Measurements from ENCODE around the gene EEF1AKMT3. TPM values are rescaled to one million over a fixed set of nuclear protein-coding genes. Genes with fewer than 3 reads are reported as not detected.

The EEF1AKMT3 gene
- total and polyA plus RNA-seq, 3 donors from 2014 or later, result 5.5 to 8.7 (median 8.4) TPM

DNA sequence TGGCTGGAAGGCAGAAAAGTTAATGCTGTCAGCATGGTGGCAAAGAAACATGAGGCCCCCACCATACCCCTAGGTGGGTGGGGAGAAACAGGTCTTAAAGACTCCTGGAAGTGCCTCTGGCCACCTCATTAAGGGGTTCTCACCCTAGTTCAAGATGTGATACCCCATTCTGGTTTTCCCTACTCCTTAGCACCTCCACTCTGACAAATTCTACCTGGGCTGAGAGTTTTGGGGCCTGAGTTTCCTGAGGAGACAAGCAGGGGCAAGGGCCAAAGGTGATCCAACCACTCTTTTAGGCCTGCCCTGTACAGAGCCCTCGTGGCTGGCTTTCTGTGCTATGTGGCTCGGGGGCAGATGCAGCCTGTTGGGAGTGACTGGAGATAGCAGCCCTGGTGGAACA is 54.0 kb downstream of the EEF1AKMT3 start:
- no peak for TF ChIP-seq POLR2A (IDR thresholded peaks at IDR 0.05)
- TF ChIP-seq, protein P1, sequence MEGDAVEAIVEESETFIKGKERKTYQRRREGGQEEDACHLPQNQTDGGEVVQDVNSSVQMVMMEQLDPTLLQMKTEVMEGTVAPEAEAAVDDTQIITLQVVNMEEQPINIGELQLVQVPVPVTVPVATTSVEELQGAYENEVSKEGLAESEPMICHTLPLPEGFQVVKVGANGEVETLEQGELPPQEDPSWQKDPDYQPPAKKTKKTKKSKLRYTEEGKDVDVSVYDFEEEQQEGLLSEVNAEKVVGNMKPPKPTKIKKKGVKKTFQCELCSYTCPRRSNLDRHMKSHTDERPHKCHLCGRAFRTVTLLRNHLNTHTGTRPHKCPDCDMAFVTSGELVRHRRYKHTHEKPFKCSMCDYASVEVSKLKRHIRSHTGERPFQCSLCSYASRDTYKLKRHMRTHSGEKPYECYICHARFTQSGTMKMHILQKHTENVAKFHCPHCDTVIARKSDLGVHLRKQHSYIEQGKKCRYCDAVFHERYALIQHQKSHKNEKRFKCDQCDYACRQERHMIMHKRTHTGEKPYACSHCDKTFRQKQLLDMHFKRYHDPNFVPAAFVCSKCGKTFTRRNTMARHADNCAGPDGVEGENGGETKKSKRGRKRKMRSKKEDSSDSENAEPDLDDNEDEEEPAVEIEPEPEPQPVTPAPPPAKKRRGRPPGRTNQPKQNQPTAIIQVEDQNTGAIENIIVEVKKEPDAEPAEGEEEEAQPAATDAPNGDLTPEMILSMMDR (IDR thresholded peaks at IDR 0.05), result no peak
- Histone ChIP-seq H3K27ac (no peak overlapping the region), H3K36me3 (ENCODE audit: low read depth, missing control alignments) (no peaks in the 10 kb centered on the region)

DNA sequence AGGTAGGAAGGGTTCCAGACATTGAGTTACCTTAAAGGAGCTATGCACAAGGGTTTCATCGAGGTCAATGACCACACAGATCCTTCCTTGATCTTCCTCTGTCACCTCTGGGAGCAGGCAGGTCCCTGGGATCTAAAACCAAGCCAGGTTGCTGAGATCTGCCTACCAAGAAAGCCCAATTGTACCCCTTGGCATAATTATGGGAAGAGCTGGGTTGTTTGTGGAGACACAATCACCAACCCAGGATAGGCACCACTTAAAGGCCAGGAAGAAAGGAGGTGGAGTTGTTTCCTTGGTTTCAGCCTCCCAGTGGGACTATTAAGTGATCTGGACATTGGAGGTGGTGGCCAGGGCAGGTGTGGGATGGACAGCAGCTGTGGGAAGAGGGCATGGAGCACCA is 54.6 kb downstream of the EEF1AKMT3 start:
- H3K4me3 ChIP-seq, result no peak overlapping the region
- no peak for TF ChIP-seq POLR2A (IDR thresholded peaks at IDR 0.05)
- TF ChIP-seq, protein P1 (IDR thresholded peaks at IDR 0.05), result no peak
- 81 to 87% methylated on average over 1 of the region's 1 CpG for WGBS, 2 donors
- DNase-seq, result no peak
- no peaks in the 10 kb centered on the region for H3K36me3 ChIP-seq (ENCODE audit: low read depth, missing control alignments)
- no peaks in the 10 kb centered on the region for H3K27me3 ChIP-seq
- H3K27ac ChIP-seq, result no peak overlapping the region
- intact Hi-C loops (cut with DNase I; ENCODE audit: low total_unique reads), result no loop called here
- peaks cover 21% of the 10 kb centered on the region for H3K4me1 ChIP-seq
- no peaks in the 10 kb centered on the region for H3K9me3 ChIP-seq

More for the DNA sequence above, 54.0 kb downstream of the EEF1AKMT3 start:
- intact Hi-C loops (cut with DNase I; ENCODE audit: low total_unique reads), result no loop called here
- WGBS, 2 donors, result 58 to 73% methylated on average over 2 of the region's 2 CpGs
- Histone ChIP-seq H3K4me1 (peaks cover 16% of the 10 kb centered on the region), H3K9me3 (no peaks in the 10 kb centered on the region), H3K27me3 (no peaks in the 10 kb centered on the region), H3K4me3 (no peak overlapping the region)
- no peak for DNase-seq

DNA sequence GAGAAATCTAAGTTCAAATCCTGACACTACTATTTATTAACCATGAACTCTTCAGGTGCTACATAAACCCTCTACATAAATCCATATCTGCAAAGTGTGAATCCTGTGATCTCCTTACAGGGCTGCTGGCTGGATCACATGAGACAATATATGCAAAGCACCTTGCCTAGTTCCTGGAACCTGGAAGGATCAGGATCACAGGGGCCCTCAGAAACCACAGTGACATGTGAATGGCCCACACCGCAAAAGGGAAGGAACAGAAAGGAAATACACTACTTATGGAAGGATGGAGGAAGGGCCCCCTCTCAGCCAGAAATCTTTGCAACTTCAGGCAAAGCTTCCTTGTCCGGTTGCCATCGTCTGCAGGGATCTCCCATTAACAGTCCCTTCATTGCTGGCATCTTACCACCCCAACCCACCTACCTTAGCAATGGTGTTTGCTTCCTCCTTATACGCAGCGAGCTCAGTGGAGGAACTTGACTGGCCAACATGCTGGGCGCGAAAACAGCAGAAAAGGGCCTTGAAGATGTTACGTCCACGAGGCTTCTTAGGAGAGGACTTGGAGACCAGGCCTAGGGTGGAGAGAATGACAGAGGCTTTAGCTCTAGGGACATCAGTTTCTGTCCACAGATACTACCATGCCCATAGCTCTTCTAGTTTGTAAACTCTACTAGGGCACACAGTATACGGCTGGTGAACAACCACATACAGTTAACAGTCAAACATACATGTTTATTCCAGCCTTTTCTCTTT is 56.8 kb downstream of the EEF1AKMT3 start:
- no peaks in the 10 kb centered on the region for H3K9me3 ChIP-seq
- H3K36me3 ChIP-seq (ENCODE audit: low read depth, missing control alignments), result no peaks in the 10 kb centered on the region
- WGBS, 2 donors, result 49 to 61% methylated on average over 10 of the region's 10 CpGs
- no peak overlapping the region for H3K4me3 ChIP-seq
- DNase-seq, result no peak
- peaks cover 40% of the 10 kb centered on the region for H3K4me1 ChIP-seq
- H3K27ac ChIP-seq, result no peak overlapping the region
- TF ChIP-seq POLR2A (IDR thresholded peaks at IDR 0.05), result no peak
- TF ChIP-seq, protein P1 (IDR thresholded peaks at IDR 0.05), result no peak
- intact Hi-C loops (cut with DNase I; ENCODE audit: low total_unique reads), result no loop called here
- H3K27me3 ChIP-seq, result no peaks in the 10 kb centered on the region

DNA sequence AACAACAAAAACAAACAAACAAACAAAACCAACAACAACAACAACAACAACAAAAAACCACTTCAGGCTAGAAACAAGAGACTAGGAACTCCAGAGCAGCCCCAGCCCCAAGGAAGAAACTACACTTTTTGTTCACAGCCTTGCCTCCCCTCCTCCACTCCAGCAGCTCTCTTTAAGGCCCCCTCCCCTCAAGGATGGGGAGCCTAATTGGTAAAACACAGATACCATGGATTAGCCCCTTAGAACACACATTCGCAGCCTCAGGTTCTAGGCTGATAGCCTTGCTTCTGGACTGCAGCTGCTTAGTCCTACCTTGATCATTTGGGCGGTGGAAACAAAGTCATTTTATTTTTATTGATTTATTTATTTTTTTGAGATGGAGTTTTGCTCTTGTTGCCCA is 58.0 kb downstream of the EEF1AKMT3 start:
- Histone ChIP-seq H3K27ac (peak overlapping the region in 1 of 2 donors; percentile 1), H3K4me1 (peaks cover 51% of the 10 kb centered on the region), H3K9me3 (no peaks in the 10 kb centered on the region), H3K36me3 (ENCODE audit: low read depth, missing control alignments) (no peaks in the 10 kb centered on the region), H3K4me3 (no peak overlapping the region), H3K27me3 (no peaks in the 10 kb centered on the region)
- 60 to 76% methylated on average over 2 of the region's 2 CpGs for WGBS, 2 donors
- no peak for DNase-seq
- TF ChIP-seq POLR2A (IDR thresholded peaks at IDR 0.05), result no peak
- TF ChIP-seq, protein P1 (IDR thresholded peaks at IDR 0.05), result no peak
- intact Hi-C loops (cut with DNase I; ENCODE audit: low total_unique reads), result loop anchor here (5.0 kb wide), 1 partner anchor 67 kb away; no protein-coding TSS in a partner anchor

MicroRNAs within 50 kb of the gene (microRNA counts, 767-probe panel; counts per million panel counts)
- microRNA hsa-miR-26a-5p, result 8,356 to 9,244 counts per million in 2 donors

Small RNAs within 50 kb of the gene (microRNA-seq; reads per million reads assigned to microRNA genes)
- gene MIR26A2 (ENCODE audit: borderline number of aligned reads in 2 of 2, borderline replicate concordance in 1 of 2) (113 to 131 reads per million in 2 donors), gene MIR6759 (ENCODE audit: borderline number of aligned reads in 2 of 2, borderline replicate concordance in 1 of 2) (0 reads per million in 2 donors)

Small RNAs within 50 kb of the gene (small RNA-seq; reads per million reads assigned to genes)
- gene MIR26A2 (0.19 to 1.4 reads per million in 2 donors), gene RNU6-1083P (0 reads per million in 2 donors)

Other genes with a start within 250 kb of the EEF1AKMT3 start
- 100 to 1,000 TPM in 1 of 2 donors, 10 to 100 TPM in 1; 84.7 to 130 TPM for gene MBD6, start 249.8 kb upstream of the EEF1AKMT3 start, total RNA-seq
- gene MBD6, start 249.8 kb upstream of the EEF1AKMT3 start, polyA plus RNA-seq (ENCODE audit: insufficient read depth, low read depth, low replicate concordance), result 86.6 TPM
- 100 to 1,000 TPM; 109 to 122 TPM for gene DCTN2, start 225.4 kb upstream of the EEF1AKMT3 start, total RNA-seq
- 196 TPM for gene DCTN2, start 225.4 kb upstream of the EEF1AKMT3 start, polyA plus RNA-seq (ENCODE audit: insufficient read depth, low read depth, low replicate concordance)
- gene KIF5A, start 222.6 kb upstream of the EEF1AKMT3 start, total RNA-seq, result 1 to 10 TPM; 6.8 to 9.1 TPM
- 8.4 TPM for gene KIF5A, start 222.6 kb upstream of the EEF1AKMT3 start, polyA plus RNA-seq (ENCODE audit: insufficient read depth, low read depth, low replicate concordance)
- 10 to 100 TPM; 47.6 to 54.6 TPM for gene PIP4K2C, start 181.4 kb upstream of the EEF1AKMT3 start, total RNA-seq
- 78.0 TPM for gene PIP4K2C, start 181.4 kb upstream of the EEF1AKMT3 start, polyA plus RNA-seq (ENCODE audit: insufficient read depth, low read depth, low replicate concordance)
- 10 to 100 TPM; 45.0 to 60.4 TPM for gene DTX3, start 167.8 kb upstream of the EEF1AKMT3 start, total RNA-seq
- 37.9 TPM for gene DTX3, start 167.8 kb upstream of the EEF1AKMT3 start, polyA plus RNA-seq (ENCODE audit: insufficient read depth, low read depth, low replicate concordance)
- 10 to 100 TPM; 18.0 to 26.5 TPM for gene ARHGEF25, start 161.2 kb upstream of the EEF1AKMT3 start, total RNA-seq
- 18.7 TPM for gene ARHGEF25, start 161.2 kb upstream of the EEF1AKMT3 start, polyA plus RNA-seq (ENCODE audit: insufficient read depth, low read depth, low replicate concordance)
- gene B4GALNT1, start 139.4 kb upstream of the EEF1AKMT3 start, total RNA-seq, result 1 to 10 TPM; 2.3 to 3.2 TPM
- 1.8 TPM for gene B4GALNT1, start 139.4 kb upstream of the EEF1AKMT3 start, polyA plus RNA-seq (ENCODE audit: insufficient read depth, low read depth, low replicate concordance)
- gene OS9, start 78.5 kb upstream of the EEF1AKMT3 start, total RNA-seq, result 100 to 1,000 TPM in 1 of 2 donors, 10 to 100 TPM in 1; 88.1 to 158 TPM
- gene OS9, start 78.5 kb upstream of the EEF1AKMT3 start, polyA plus RNA-seq (ENCODE audit: insufficient read depth, low read depth, low replicate concordance), result 121 TPM
- gene AGAP2, start 33.9 kb upstream of the EEF1AKMT3 start, total RNA-seq, result 1 to 10 TPM; 2.7 to 3.2 TPM
- 1.9 TPM for gene AGAP2, start 33.9 kb upstream of the EEF1AKMT3 start, polyA plus RNA-seq (ENCODE audit: insufficient read depth, low read depth, low replicate concordance)
- 10 to 100 TPM; 25.4 to 33.0 TPM for gene TSPAN31, start 27.6 kb upstream of the EEF1AKMT3 start, total RNA-seq
- 30.8 TPM for gene TSPAN31, start 27.6 kb upstream of the EEF1AKMT3 start, polyA plus RNA-seq (ENCODE audit: insufficient read depth, low read depth, low replicate concordance)
- gene CDK4, start 20.3 kb upstream of the EEF1AKMT3 start, total RNA-seq, result 10 to 100 TPM; 47.0 to 73.5 TPM
- 64.4 TPM for gene CDK4, start 20.3 kb upstream of the EEF1AKMT3 start, polyA plus RNA-seq (ENCODE audit: insufficient read depth, low read depth, low replicate concordance)
- gene MARCHF9, start 17.5 kb upstream of the EEF1AKMT3 start, total RNA-seq, result 10 to 100 TPM in 1 of 2 donors, 1 to 10 TPM in 1; 9.2 to 15.1 TPM
- gene MARCHF9, start 17.5 kb upstream of the EEF1AKMT3 start, polyA plus RNA-seq (ENCODE audit: insufficient read depth, low read depth, low replicate concordance), result 8.4 TPM
- gene CYP27B1, start 5.5 kb upstream of the EEF1AKMT3 start, total RNA-seq, result 10 to 100 TPM in 1 of 2 donors, 1 to 10 TPM in 1; 3.9 to 30.2 TPM
- gene CYP27B1, start 5.5 kb upstream of the EEF1AKMT3 start, polyA plus RNA-seq (ENCODE audit: insufficient read depth, low read depth, low replicate concordance), result 2.2 TPM
- gene METTL1, start 509 bp upstream of the EEF1AKMT3 start, total RNA-seq, result 10 to 100 TPM; 16.7 to 22.8 TPM
- gene METTL1, start 509 bp upstream of the EEF1AKMT3 start, polyA plus RNA-seq (ENCODE audit: insufficient read depth, low read depth, low replicate concordance), result 28.8 TPM
- 10 to 100 TPM; 26.9 to 30.0 TPM for gene TSFM, start 10.2 kb downstream of the EEF1AKMT3 start, total RNA-seq
- gene TSFM, start 10.2 kb downstream of the EEF1AKMT3 start, polyA plus RNA-seq (ENCODE audit: insufficient read depth, low read depth, low replicate concordance), result 51.2 TPM
- gene AVIL, start 46.1 kb downstream of the EEF1AKMT3 start, total RNA-seq, result 1 to 10 TPM; 3.1 to 4.4 TPM
- gene AVIL, start 46.1 kb downstream of the EEF1AKMT3 start, polyA plus RNA-seq (ENCODE audit: insufficient read depth, low read depth, low replicate concordance), result 6.0 TPM
- gene CTDSP2, start 74.1 kb downstream of the EEF1AKMT3 start, total RNA-seq, result 100 to 1,000 TPM; 103 to 140 TPM
- 123 TPM for gene CTDSP2, start 74.1 kb downstream of the EEF1AKMT3 start, polyA plus RNA-seq (ENCODE audit: insufficient read depth, low read depth, low replicate concordance)
- 10 to 100 TPM; 53.1 to 76.6 TPM for gene ATP23, start 169.0 kb downstream of the EEF1AKMT3 start, total RNA-seq
- 102 TPM for gene ATP23, start 169.0 kb downstream of the EEF1AKMT3 start, polyA plus RNA-seq (ENCODE audit: insufficient read depth, low read depth, low replicate concordance)

All from testis (tissue), 3 donors.